ENCODE data around the gene PIAS1. TPM values are rescaled to one million over a fixed set of nuclear protein-coding genes. Genes with fewer than 3 reads are reported as not detected.

PIAS1 gene
- total and polyA plus RNA-seq, 12 donors = 5.8 to 37.9 (median 30.3) TPM

GRCh38 chr15:68025835-68026424, 28.2 kb upstream of the PIAS1 start:
- intact Hi-C loops (cut with DNase I) = no loop called here
- H3K27ac ChIP-seq = no peak overlapping the region
- H3K4me3 ChIP-seq = no peak overlapping the region
- 73 to 74% methylated on average over 6 of the region's 6 CpGs for WGBS, 2 donors
- H3K36me3 ChIP-seq = no peaks in the 10 kb centered on the region
- TF ChIP-seq CTCF (IDR thresholded peaks at IDR 0.05) = no peak
- H3K27me3 ChIP-seq = no peaks in the 10 kb centered on the region
- H3K4me1 ChIP-seq = peaks cover 0 to 21% (median 0%) of the 10 kb centered on the region in 9 donors
- DNase-seq = no peak
- peaks cover 0 to 3% (median 0%) of the 10 kb centered on the region in 11 donors for H3K9me3 ChIP-seq
- ATAC-seq = no peak

DNA sequence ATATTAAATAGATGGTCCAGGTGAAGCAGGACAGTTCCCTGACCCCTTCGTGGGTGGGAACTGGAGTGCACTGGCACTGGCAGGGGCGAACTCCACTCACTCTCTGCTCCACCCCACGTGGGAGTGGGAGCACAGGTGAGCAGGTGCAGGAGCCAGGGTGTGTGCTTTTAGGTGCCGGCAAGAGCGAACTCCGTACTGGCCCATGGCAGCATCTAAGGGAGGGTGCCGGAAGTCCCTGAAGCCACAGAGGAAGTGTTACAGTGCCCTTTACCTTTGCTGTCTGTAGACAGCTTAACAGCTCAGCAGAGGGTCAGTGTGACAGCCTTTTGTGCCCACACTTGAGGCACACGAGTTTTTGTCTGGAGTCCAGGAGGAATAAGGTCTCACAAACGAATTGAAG, 26.7 kb upstream of the PIAS1 start:
- DNase-seq (no peak), ATAC-seq (no peak)
- intact Hi-C loops (cut with DNase I) = no loop called here
- H3K9me3 ChIP-seq = peaks cover 0 to 5% (median 0%) of the 10 kb centered on the region in 11 donors
- peaks cover 0 to 28% (median 0%) of the 10 kb centered on the region in 9 donors for H3K4me1 ChIP-seq
- 77 to 85% methylated on average over 9 of the region's 9 CpGs for whole genome bisulfite sequencing, 2 donors
- no peak overlapping the region for H3K4me3 ChIP-seq
- no peak for TF ChIP-seq CTCF (IDR thresholded peaks at IDR 0.05)
- no peak overlapping the region for H3K27ac ChIP-seq
- H3K27me3 ChIP-seq = no peaks in the 10 kb centered on the region
- H3K36me3 ChIP-seq = no peaks in the 10 kb centered on the region

DNA sequence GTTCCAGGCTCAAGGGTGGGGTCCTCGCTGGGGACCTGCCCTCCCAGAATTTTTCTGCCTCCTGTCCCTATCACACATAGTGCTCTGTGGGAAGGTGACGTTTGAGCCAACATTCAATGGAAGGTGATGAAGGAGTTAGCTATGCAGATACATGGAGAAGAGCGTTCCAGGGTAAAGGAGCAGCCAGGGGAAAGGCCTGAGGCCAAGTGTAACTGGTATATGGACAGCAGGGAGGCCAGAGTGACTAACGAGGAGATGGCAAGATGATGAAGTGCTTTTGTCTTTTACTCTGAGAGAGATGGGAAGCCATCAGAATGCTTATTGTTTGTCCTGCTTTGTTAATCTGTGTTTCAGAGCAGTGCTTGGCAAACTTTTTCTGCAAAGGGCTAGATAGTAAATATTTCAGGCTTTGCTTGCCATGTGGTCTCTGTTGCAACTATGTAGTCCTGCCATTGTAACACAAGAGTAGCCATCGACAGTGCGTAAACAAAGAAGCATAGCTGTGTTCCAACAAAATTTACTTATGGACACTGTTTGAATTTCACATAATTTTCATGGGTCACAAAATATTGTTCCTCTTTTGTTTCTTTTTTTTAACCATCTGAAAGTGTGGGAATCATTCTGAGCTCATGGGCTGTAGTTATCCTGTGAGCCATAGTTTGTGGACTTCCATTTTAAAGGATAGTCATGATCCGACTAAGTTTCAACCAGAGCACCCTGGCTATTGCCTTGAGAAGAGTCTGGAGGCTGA, 25.8 kb upstream of the PIAS1 start:
- Histone ChIP-seq H3K4me3 (no peak overlapping the region), H3K27me3 (no peaks in the 10 kb centered on the region), H3K9me3 (peaks cover 0 to 5% (median 0%) of the 10 kb centered on the region in 11 donors), H3K36me3 (no peaks in the 10 kb centered on the region), H3K4me1 (peaks cover 0 to 27% (median 0%) of the 10 kb centered on the region in 9 donors), H3K27ac (no peak overlapping the region)
- WGBS, 2 donors = 84 to 89% methylated on average over 7 of the region's 7 CpGs
- no peak for TF ChIP-seq CTCF (IDR thresholded peaks at IDR 0.05)
- intact Hi-C loops (cut with DNase I) = no loop called here
- no peak for ATAC-seq
- no peak for DNase-seq

DNA sequence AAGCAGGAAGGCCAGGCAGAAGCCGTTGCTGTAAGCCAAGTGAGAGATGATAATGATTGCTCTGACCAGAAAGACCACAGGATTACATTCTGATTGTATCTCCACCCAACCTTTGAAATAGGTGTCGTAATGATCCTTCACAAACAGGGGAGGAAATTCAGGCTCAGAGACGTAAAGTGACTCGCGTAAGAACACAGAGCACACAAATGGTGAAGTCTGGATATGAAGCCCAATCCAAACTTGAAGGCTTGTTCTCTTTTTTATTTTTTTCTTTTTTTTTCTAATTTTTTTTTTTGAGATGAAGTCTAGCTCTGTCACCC, 25.3 kb upstream of the PIAS1 start:
- H3K36me3 ChIP-seq = no peaks in the 10 kb centered on the region
- no peak for TF ChIP-seq CTCF (IDR thresholded peaks at IDR 0.05)
- no peaks in the 10 kb centered on the region for H3K27me3 ChIP-seq
- H3K9me3 ChIP-seq = peaks cover 0 to 5% (median 0%) of the 10 kb centered on the region in 11 donors
- no peak overlapping the region for H3K27ac ChIP-seq
- WGBS, 2 donors = 86 to 92% methylated on average over 5 of the region's 5 CpGs
- intact Hi-C loops (cut with DNase I) = no loop called here
- DNase-seq = no peak
- no peak overlapping the region for H3K4me3 ChIP-seq
- ATAC-seq = no peak
- H3K4me1 ChIP-seq = peaks cover 0 to 28% (median 0%) of the 10 kb centered on the region in 9 donors

Measured in heart right ventricle (tissue), 16 donors.